ENCODE measurements around the gene BBS1.

BBS1 gene

DNA sequence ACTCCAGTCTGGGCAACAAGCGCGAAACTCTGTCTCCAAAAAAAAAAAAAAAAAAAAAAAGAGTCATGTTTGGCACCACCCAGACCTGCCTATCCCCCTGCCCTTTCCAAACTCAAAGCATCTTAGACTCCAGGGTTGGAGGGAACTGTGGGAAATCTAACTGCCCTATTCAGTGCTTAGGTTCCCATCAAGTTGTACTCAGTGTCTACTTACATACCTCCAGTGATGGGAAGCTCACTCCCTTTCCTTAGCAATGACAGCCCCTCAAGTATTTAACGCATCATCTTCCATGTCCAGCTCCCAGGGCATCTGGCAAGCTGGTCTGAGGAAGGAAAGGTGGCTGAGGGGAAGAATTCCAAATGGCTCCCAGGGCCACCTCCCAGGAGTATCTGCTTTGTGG lies 39.3 kb downstream of the BBS1 start:
- H3K4me3 Mint-ChIP-seq = no peak overlapping the region
- H3K27ac Mint-ChIP-seq (ENCODE audit: low read depth) = no peak overlapping the region
- H3K4me1 Mint-ChIP-seq = peaks cover 7% of the 10 kb centered on the region
- H3K36me3 Mint-ChIP-seq (ENCODE audit: insufficient read depth) = peaks cover 1% of the 10 kb centered on the region
- no peaks in the 10 kb centered on the region for H3K9me3 Mint-ChIP-seq
- DNase-seq (ENCODE audit: low spot score in 2 of 2) = no peak
- ATAC-seq (replicated peaks; ENCODE audit: extremely low read depth, poor library complexity, severe bottlenecking) = no peak
- H3K27me3 Mint-ChIP-seq = no peaks in the 10 kb centered on the region

DNA sequence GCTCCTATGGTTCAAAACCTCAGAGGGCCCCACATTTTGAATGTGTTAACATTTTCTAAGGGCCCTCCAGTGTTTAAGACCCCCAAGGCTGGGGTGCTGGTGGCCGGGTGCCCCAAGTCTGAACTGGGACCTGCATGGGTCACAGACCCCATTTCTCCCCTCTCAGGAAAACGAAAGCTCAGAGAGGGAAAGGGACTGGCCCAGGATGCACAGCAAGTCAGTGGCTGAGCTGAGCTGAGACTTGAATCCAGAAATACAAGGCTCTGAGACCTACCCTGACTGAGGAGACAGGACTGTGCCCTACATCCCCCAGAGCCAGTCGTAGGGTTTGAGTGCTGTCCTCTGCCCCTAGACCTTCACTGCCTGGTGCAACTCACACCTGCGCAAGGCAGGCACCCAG lies 40.5 kb downstream of the BBS1 start:
- Mint-ChIP-seq H3K9me3 (no peaks in the 10 kb centered on the region), H3K4me1 (no peaks in the 10 kb centered on the region), H3K27me3 (no peaks in the 10 kb centered on the region), H3K36me3 (ENCODE audit: insufficient read depth) (peaks cover under 1% of the 10 kb centered on the region), H3K4me3 (no peak overlapping the region), H3K27ac (ENCODE audit: low read depth) (no peak overlapping the region)
- no peak for ATAC-seq (replicated peaks; ENCODE audit: extremely low read depth, poor library complexity, severe bottlenecking)
- no peak for DNase-seq (ENCODE audit: low spot score in 2 of 2)

DNA sequence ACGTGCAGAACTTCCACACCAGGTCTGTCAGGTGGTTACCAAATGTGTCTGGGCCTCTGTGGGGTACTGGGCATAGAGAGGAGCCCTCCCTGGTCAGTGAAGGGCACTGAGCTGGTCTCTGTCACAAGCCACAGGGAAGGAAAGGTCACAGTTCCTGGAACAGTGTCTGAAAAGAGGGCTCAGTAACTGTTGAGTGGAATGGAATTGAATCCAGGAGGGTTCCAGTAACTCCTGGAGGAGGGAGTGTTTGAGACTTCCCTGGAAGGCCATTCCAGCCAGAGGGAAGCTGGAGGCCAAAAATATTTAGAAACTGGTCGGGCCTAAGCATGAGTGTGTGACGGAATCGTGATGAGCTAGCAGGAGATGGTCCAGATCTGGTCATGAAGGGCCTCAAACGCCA lies 44.2 kb downstream of the BBS1 start:
- Mint-ChIP-seq H3K27ac (ENCODE audit: low read depth) (no peak overlapping the region), H3K9me3 (no peaks in the 10 kb centered on the region), H3K27me3 (no peaks in the 10 kb centered on the region), H3K36me3 (ENCODE audit: insufficient read depth) (no peaks in the 10 kb centered on the region), H3K4me3 (no peak overlapping the region), H3K4me1 (no peaks in the 10 kb centered on the region)
- DNase-seq (ENCODE audit: low spot score in 2 of 2) (no peak), ATAC-seq (replicated peaks; ENCODE audit: extremely low read depth, poor library complexity, severe bottlenecking) (no peak)

DNA sequence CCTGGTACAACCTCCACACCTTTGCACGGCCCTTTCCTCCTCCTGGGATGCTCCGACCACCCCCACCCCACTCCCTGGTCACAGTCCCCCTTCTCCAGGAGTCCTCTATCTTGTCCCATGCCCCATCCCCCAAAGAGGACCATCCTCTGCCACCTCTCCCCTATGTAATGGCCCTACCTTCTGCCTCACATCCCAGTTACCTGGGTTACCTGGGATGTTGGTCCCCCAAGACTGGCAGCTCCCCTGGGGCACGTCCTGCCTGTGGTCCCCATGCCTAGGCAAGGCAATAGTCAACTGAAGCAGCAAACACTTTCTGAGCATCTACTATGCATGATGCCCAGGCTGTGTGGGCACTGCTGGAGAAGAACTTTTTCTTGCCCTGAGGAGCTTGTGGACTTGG lies 45.0 kb downstream of the BBS1 start:
- Mint-ChIP-seq H3K27me3 (no peaks in the 10 kb centered on the region), H3K4me1 (no peaks in the 10 kb centered on the region), H3K9me3 (no peaks in the 10 kb centered on the region), H3K36me3 (ENCODE audit: insufficient read depth) (no peaks in the 10 kb centered on the region), H3K4me3 (no peak overlapping the region), H3K27ac (ENCODE audit: low read depth) (no peak overlapping the region)
- DNase-seq (ENCODE audit: low spot score in 2 of 2) = no peak
- no peak for ATAC-seq (replicated peaks; ENCODE audit: extremely low read depth, poor library complexity, severe bottlenecking)

DNA sequence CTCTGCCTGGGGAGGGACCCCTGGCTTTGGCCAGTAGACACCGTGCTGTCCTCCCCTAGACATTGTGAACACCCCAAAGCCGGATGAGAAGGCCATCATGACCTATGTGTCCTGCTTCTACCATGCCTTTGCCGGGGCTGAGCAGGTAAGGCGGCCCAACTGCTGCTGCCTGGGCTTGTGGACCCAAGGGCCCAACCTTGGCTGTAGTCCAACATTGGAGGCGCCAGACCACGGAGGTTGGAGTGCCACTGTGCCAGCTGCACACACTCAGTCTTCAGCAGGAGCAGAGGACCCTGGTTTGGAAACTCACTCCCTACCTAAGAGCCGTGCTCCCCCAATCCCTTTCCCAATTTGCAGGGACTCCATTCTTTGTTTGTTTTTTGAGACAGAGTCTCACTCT lies 45.7 kb downstream of the BBS1 start:
- Mint-ChIP-seq H3K27ac (ENCODE audit: low read depth) (no peak overlapping the region), H3K4me3 (no peak overlapping the region), H3K27me3 (no peaks in the 10 kb centered on the region), H3K36me3 (ENCODE audit: insufficient read depth) (no peaks in the 10 kb centered on the region), H3K9me3 (no peaks in the 10 kb centered on the region), H3K4me1 (no peaks in the 10 kb centered on the region)
- ATAC-seq (replicated peaks; ENCODE audit: extremely low read depth, poor library complexity, severe bottlenecking) = no peak
- DNase-seq (ENCODE audit: low spot score in 2 of 2) = no peak

DNA sequence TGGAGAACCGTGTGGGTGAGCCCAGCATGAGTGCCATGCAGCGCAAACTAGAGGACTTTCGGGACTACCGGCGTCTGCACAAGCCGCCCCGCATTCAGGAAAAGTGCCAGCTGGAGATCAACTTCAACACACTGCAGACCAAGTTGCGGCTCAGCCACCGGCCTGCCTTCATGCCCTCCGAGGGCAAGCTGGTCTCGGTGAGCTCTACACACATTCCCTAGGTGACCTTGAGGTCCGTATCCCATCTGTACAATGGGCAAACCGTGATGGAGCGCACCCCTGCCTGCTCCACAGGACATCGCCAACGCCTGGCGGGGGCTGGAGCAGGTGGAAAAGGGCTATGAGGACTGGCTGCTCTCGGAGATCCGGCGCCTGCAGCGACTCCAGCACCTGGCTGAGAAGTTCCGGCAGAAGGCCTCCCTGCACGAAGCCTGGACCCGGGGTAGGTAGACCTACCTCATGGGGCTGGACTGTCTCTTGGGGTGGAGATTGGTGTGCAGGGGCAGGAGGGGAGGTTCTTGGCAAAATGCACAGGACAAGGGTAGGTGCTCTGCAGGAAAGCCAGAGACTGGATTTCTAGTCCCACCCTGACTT lies 47.4 kb downstream of the BBS1 start:
- Mint-ChIP-seq H3K36me3 (ENCODE audit: insufficient read depth) (no peaks in the 10 kb centered on the region), H3K4me3 (no peak overlapping the region), H3K27me3 (no peaks in the 10 kb centered on the region), H3K9me3 (no peaks in the 10 kb centered on the region), H3K4me1 (no peaks in the 10 kb centered on the region), H3K27ac (ENCODE audit: low read depth) (no peak overlapping the region)
- no peak for DNase-seq (ENCODE audit: low spot score in 2 of 2)
- ATAC-seq (replicated peaks; ENCODE audit: extremely low read depth, poor library complexity, severe bottlenecking) = no peak

DNA sequence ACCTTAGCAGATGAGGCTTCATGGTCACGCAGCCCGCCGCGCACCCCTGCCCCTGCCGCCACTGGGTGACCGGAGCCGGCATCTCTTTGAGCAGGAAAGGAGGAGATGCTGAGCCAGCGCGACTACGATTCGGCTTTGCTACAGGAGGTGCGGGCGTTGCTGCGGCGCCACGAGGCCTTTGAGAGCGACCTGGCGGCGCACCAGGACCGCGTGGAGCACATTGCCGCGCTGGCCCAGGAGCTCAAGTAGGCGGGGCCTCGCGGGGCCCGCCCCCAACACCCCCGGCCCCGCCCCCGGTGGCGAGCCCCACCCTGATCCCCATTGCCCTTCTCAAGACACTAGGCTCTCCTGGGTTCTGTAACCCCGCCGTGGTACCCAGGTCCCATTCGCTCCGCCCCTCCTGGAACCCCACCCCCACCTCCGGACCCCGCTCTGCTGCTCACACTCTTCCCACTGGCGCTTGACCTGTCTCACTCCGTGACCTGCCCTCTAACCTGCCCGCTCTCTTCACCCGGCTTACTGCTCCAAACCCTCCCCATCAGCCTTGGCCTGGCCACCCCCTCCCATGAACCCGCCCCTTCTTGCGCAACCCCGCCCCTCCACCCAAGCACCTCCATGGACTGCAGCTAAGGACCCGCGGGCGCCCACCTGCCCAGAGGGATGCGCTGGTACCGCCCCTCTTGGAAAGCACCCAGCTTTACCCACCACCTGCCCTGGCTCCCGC lies 48.9 kb downstream of the BBS1 start:
- DNase-seq (ENCODE audit: low spot score in 2 of 2) (no peak), ATAC-seq (replicated peaks; ENCODE audit: extremely low read depth, poor library complexity, severe bottlenecking) (no peak)
- Mint-ChIP-seq H3K36me3 (ENCODE audit: insufficient read depth) (no peaks in the 10 kb centered on the region), H3K27me3 (no peaks in the 10 kb centered on the region), H3K4me1 (no peaks in the 10 kb centered on the region), H3K27ac (ENCODE audit: low read depth) (no peak overlapping the region), H3K9me3 (no peaks in the 10 kb centered on the region), H3K4me3 (no peak overlapping the region)

DNA sequence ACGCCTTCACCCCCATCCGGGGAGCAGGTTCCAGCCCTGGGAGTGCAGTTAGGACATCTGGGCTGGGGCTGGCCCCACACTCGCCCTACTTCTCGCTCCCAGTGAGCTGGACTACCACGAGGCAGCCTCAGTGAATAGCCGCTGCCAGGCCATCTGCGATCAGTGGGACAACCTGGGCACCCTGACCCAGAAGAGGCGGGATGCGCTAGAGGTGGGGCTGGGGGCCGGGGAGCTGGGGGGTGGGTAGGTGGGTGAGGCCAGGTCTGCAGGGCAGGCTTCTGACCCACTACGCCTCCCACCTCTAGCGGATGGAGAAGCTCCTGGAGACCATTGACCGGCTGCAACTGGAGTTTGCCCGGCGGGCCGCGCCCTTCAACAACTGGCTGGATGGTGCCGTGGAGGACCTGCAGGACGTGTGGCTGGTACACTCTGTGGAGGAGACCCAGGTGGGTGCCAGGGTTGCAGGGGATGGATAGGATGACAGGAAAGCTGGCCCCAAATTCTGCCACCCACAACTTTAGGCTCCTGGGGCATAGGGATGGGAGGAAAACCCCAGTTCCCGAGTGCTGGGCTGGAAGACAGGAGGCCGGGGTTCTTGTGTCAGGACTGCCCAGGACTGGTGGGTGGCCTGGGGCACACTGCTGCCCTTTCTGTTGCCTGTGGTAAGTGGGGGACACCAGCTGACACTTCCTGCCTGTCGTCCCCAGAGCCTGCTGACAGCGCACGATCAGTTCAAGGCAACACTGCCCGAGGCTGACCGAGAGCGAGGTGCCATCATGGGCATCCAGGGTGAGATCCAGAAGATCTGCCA lies 49.6 kb downstream of the BBS1 start:
- DNase-seq (ENCODE audit: low spot score in 2 of 2) (no peak), ATAC-seq (replicated peaks; ENCODE audit: extremely low read depth, poor library complexity, severe bottlenecking) (no peak)
- no peaks in the 10 kb centered on the region for H3K36me3 Mint-ChIP-seq (ENCODE audit: insufficient read depth)
- H3K4me3 Mint-ChIP-seq = no peak overlapping the region
- H3K27me3 Mint-ChIP-seq = no peaks in the 10 kb centered on the region
- H3K27ac Mint-ChIP-seq (ENCODE audit: low read depth) = no peak overlapping the region
- no peaks in the 10 kb centered on the region for H3K4me1 Mint-ChIP-seq
- H3K9me3 Mint-ChIP-seq = no peaks in the 10 kb centered on the region

DNA sequence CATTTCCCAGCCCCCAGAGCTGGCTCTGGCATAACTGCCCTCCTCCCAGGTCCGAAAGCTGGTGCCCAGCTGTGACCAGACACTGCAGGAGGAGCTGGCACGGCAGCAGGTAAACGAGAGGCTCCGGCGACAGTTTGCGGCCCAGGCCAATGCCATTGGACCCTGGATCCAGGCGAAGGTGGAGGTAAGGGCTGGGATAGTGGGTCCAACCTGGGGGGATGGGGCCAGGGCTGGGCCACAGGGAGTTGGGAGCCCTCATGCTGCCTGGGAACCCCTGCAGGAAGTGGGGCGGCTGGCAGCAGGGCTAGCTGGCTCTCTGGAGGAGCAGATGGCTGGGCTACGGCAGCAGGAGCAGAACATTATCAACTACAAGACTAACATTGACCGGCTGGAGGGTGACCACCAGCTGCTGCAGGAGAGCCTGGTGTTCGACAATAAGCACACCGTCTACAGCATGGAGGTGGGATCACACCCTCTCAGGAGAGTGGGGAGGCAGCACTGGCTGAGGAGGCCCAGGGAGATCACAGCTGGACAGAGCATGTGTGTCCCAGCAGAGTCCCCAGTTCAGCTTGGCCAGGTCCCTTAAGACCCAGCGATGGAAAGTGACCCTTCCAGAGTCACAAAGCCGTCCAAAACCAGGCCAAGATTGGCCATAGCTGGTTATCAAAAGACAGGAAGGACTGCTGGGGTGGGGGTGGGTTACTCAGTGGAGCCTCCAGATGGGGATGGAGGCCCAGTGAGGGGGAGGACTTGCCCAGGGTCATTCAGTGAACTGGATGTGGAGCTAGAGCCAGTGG lies 50.9 kb downstream of the BBS1 start:
- Mint-ChIP-seq H3K27ac (ENCODE audit: low read depth) (no peak overlapping the region), H3K4me3 (no peak overlapping the region), H3K4me1 (no peaks in the 10 kb centered on the region), H3K9me3 (no peaks in the 10 kb centered on the region), H3K27me3 (no peaks in the 10 kb centered on the region), H3K36me3 (ENCODE audit: insufficient read depth) (no peaks in the 10 kb centered on the region)
- no peak for ATAC-seq (replicated peaks; ENCODE audit: extremely low read depth, poor library complexity, severe bottlenecking)
- DNase-seq (ENCODE audit: low spot score in 2 of 2) = no peak

DNA sequence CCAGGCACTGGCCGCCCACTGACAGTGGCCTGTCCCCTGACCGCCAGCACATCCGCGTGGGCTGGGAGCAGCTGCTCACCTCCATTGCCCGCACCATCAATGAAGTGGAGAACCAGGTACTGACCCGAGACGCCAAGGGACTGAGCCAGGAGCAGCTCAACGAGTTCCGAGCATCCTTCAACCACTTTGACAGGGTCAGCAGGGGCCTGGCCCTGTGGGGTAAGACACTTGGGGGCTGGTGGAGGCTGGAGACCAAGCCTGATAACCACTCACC lies 51.5 kb downstream of the BBS1 start:
- Mint-ChIP-seq H3K27me3 (no peaks in the 10 kb centered on the region), H3K36me3 (ENCODE audit: insufficient read depth) (no peaks in the 10 kb centered on the region), H3K9me3 (no peaks in the 10 kb centered on the region), H3K4me3 (no peak overlapping the region), H3K27ac (ENCODE audit: low read depth) (no peak overlapping the region), H3K4me1 (no peaks in the 10 kb centered on the region)
- DNase-seq (ENCODE audit: low spot score in 2 of 2) = no peak
- no peak for ATAC-seq (replicated peaks; ENCODE audit: extremely low read depth, poor library complexity, severe bottlenecking)

DNA sequence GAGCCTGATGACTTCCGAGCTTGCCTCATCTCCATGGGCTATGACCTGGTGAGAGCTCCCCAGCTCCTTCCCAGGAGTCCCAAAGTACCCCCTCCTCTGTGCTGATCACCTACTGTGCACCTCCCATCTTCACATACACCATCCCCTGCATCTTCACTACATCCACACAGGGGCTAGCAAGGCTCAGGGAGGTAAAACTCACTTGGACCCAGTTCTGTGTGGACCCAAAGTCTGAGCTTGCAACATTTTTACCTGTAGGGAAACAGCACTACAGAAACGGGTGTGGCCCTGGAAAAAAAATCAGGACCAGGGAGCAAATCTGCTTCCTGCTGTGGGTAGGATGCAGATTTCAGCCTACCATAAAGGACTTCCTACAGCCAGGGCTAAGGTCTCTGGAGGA lies 51.8 kb downstream of the BBS1 start:
- Mint-ChIP-seq H3K9me3 (no peaks in the 10 kb centered on the region), H3K27me3 (no peaks in the 10 kb centered on the region), H3K27ac (ENCODE audit: low read depth) (no peak overlapping the region), H3K36me3 (ENCODE audit: insufficient read depth) (no peaks in the 10 kb centered on the region), H3K4me1 (no peaks in the 10 kb centered on the region), H3K4me3 (no peak overlapping the region)
- DNase-seq (ENCODE audit: low spot score in 2 of 2) (no peak), ATAC-seq (replicated peaks; ENCODE audit: extremely low read depth, poor library complexity, severe bottlenecking) (no peak)

DNA sequence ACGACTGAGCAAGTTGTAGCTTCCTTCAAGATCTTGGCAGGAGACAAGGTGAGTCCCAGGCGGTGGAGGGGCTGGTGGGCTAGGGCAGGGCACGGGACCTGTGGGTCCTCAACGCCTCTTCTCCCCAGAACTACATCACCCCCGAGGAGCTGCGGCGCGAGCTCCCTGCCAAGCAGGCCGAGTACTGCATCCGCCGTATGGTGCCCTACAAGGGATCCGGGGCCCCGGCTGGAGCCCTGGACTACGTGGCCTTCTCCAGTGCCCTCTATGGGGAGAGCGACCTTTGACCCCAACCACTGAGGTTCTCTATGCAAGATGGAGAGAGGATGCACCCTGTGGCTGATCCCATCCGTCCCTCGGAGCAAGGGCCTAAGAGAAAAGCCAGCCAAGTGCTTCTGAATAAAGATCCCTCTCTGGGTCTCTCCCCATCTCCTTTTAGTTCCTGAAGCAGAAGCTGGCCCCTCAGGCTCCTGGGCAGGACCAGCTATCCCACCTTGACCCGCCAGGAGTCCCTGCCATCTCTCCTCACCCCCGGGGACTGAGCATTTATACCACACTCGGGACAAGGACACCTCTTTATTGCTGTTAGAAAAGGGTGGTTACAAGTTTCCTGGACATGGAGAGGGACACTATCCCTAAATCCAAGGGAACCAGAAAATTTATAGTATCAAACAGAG lies 52.6 kb downstream of the BBS1 start:
- Mint-ChIP-seq H3K36me3 (ENCODE audit: insufficient read depth) (no peaks in the 10 kb centered on the region), H3K9me3 (no peaks in the 10 kb centered on the region), H3K27me3 (no peaks in the 10 kb centered on the region)

More for the DNA sequence above, 52.6 kb downstream of the BBS1 start:
- H3K4me1 Mint-ChIP-seq = no peaks in the 10 kb centered on the region
- H3K4me3 Mint-ChIP-seq = no peak overlapping the region
- ATAC-seq (replicated peaks; ENCODE audit: extremely low read depth, poor library complexity, severe bottlenecking) (no peak), DNase-seq (ENCODE audit: low spot score in 2 of 2) (no peak)
- H3K27ac Mint-ChIP-seq (ENCODE audit: low read depth) = no peak overlapping the region
